Epithelial cell of alveolus of lung (primary cell): ENCODE measurements around the gene WDR54. TPM values are rescaled to one million over a fixed set of nuclear protein-coding genes. Genes with fewer than 3 reads are reported as not detected.

Experiments used
- total RNA-seq: library from RNA; depleted of rRNA; stranded (reverse); fragments of >200 nt; gene quantifications from 2 replicates; pipeline ENCODE4 v1.2.1, GENCODE V29; 2015

WDR54 gene, protein sequence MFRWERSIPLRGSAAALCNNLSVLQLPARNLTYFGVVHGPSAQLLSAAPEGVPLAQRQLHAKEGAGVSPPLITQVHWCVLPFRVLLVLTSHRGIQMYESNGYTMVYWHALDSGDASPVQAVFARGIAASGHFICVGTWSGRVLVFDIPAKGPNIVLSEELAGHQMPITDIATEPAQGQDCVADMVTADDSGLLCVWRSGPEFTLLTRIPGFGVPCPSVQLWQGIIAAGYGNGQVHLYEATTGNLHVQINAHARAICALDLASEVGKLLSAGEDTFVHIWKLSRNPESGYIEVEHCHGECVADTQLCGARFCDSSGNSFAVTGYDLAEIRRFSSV
- 64.2 and 88.8 TPM in 2 replicates for total RNA-seq

DNA sequence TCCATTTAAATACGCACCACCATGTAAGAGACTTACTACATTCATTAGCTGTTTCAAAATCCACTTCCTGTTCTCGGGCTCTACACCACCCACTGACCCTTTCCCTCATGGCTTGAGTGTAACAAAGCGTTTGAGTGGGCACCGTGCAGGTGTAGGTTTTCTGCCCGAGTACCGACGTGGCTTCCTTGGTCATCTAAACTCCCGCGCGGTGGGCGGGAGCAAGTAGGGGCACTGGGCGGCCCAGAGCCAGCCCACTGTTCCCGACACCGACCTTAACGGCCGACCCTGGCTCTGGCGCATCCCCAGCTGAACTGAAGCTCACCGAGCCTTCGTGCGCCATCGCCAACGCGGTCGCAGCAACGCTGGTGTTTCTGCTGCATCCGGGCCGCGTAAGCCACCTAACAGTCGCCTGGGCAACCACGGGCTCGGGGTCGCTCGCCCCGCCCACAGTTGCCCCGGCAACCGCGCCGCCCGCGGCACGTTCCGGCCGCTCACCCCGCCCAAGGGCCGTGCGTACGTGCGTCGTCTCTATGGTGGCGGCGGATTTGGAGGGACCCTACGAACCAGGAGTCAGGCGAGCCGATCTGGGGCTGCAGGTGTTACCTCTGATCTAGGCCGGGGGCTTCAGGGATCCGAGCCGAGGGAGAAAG, at the start of gene WDR54, which contains the start of gene C2orf81:
TSS of gene WDR54 (plus strand) at position 510 of the 650 bp plus-strand sequence. CDS start 424 bp downstream, outside the sequence.
TSS of gene C2orf81 (minus strand) at position 399 of the 650 bp plus-strand sequence. CDS start at position 340, 59 bp downstream.

DNA sequence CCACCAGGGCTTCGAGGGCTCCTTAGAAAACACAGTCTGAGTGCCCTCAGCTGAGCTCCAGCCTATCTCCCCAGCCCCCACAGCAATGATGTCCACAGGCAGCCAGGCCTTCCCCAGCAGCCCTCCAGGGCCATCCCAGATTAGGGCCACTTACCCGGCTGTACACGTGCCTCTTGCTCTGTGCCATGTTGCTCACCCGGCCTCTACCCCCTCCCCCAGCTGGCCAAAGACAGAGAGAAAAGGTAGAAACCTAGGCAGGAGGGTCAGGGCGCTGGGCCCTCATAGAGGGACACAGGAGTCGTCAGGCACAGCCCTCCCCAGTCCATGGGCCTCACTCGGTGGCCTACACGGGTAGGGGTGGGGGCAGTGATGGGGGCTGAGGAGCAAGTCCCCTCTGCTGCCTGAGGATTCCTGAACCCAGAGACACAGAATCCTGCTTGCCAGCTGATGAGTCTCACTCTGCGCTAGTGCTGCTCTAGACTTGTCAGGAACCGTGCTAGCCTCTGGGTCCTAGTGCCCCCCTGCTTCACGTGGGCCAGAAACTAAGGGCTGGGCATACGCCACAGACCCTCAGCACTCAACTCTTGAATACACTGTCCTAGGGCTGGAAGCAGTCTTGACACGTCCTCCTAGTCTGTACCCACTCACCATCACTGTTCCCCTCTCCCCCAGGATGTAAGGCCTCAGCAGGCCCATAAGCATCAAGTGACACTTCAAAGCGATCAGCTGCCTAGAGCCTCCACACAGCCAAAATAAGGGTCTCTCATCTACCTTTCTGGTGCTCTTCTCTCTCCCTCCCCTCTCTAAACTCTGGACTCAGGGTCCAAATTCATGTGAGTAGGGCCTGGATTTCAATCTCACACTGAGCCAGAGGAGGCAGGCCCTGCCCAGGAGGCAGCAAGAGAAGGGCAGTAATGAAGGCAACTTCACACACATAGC, 41.4 kb upstream of the WDR54 start, which contains the start of gene DCTN1:
TSS of gene DCTN1 (minus strand) at position 461 of the 939 bp plus-strand sequence. CDS start at position 187, 274 bp downstream.

DNA sequence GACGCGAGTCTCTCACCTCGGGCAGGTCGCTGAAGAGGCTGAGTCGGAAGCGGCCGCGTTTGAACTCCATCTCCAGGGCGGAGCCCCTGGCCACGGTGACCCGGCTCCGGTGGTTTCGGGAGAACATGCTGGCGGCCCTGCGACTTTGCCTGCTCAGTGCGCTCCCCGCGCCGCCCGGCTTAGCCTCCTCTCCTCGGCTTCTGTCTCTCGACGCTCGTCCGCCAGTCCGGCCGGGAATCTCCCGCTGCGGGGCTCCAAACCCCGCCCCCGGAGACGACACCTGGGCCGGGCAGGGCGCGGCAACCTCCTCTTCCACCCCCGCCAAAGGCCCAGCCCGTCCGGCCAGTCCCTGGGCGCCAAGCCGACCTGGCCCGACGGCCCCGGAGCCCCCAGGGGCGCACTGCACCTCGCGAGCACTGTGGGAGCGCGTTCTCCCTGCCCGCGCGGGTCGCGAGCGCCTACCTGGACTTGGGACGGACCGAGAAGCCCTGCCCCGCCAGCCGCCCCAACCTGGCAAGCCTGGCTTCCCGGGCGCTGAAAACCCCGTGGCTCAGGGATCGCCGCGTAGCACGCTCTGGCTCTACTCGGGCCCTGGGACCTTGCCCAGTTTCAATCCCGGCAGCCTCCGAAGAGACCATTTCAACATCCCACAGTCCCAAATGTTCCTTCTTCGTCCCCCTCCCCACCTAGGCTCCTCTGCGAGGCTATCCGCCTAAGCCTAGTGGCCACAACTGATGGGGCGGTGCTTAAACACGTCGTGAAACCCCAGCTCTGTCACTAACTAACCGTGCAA, 20.4 kb downstream of the WDR54 start, which contains the start of gene RTKN:
TSS of gene RTKN (minus strand) at position 248 of the 793 bp plus-strand sequence. CDS start at position 127, 121 bp downstream.

DNA sequence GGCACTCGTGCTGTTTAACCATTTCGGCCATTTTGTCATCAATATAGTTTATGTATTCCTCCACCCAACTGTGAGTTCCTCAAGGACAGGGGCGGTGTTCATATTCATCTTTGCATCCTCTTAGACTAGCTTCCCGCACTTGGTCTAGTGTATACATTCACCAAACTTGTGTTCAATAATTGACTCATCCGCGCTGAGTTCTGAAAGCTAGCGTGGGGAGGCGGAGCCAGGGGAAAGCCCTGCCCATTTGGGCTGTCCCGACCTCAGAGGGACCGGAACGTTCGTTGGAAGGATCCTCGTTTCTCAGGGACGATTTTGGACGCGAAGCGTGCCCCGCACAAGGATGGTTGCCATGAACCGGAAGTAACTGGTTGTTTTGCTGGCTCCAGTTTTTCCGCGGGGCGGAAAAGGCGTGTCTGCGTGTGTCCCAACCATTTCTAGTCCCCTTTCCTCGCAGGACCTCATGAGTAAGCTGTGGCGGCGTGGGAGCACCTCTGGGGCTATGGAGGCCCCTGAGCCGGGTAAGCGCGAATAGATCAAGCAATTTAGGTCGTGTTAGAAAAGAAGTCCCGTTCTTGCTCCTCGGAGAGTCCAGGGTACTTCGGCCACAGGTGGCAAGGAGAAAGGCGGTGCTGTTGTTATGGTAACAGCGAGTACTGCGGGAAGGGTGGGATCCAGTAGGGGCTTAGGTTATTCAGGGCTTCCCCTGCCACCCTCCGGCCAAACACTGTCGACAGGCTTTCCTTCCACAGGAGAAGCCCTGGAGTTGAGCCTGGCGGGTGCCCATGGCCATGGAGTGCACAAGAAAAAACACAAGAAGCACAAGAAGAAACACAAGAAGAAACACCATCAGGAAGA, 33.4 kb downstream of the WDR54 start, which contains the start of gene INO80B:
TSS of gene INO80B (plus strand) at position 434 of the 858 bp plus-strand sequence. CDS start at position 464, 30 bp downstream.

DNA sequence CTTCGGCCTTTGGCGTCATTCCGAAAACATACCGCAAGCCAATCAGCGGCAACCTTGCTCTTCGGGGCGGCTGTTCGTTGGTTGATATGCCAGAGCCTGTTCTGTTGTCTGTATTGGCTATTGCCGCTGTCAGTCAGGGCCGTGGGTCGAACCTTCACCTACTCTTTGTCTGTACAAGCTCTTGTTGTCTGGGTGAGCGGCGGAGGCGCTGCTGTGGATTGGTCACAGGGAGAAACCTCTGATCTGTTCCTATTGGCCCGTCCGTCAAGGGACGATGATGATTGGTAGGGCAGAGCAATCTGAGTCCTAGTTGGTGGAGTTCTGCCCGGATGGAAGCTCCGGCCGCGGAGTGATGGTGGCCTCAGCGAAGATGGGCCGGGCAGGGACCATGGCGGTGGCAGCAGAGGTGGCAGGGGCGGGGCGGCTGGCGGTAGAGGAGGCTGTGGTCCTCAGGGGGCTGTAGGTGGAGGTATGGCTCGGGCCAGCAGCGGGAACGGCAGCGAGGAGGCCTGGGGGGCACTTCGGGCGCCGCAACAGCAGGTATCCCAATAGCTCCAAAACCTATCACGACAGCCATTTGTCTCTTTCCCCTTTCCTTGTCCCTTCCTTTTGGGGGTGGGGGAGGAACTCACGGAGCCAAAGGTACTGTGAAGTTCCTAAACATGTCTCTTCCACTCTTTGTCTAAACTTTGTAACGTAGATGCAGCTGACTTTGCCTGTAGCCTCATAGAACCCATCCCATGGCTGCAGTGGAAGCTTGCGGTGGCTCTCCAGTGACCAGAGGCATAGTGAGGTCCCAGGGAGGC, 36.8 kb downstream of the WDR54 start, which contains the start of gene WBP1:
TSS of gene WBP1 (plus strand) at position 307 of the 806 bp plus-strand sequence. CDS start at position 472, 165 bp downstream.

DNA sequence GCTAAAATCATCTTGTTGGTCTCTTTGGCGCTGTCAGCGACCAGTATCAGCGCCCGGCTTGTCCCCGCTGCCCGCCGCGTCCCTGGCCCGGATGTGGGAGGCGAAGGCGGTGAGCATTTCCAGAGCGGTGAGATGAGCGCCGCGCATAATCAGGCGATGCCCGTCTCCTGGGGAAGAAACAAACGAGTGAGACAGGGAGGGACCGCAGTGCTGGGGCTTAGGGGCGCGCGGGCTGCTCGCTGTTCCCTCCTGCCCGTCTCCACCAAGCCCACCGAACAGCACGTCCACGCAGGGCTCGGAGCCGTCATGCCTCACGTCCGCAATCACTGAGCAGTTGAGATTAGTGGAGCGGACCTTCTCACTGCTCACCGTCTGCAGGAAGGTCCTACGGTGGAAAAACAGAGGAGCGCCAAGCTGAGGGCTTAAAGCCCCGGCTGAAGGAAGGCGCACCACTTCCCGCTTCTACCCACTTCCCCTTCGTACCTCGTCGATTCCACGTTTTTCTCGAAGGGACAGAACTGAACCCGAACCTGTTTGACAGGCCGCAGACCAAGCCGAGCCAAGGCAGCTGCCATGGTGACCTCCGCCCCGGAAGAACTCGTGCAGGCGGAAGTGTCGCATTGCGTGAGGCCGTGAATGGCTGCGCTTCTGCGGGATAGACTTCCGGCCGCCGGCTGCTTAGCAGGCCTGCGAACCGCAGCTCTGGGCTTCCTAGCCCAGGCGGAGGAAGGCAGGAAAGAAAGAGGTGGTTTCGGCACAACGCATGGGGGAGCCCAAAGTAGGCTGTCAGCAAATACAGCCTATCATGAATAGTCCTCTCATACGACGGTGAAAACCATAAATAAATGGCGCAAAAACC, 50.8 kb downstream of the WDR54 start, which contains the start of gene MRPL53:
TSS of gene MRPL53 (minus strand) at position 595 of the 859 bp plus-strand sequence. CDS start at position 575, 20 bp downstream.

Other genes with a start within 250 kb of the WDR54 start
- 84.2 and 90.9 TPM in 2 replicates for gene MOB1A, start 242.9 kb upstream of the WDR54 start, total RNA-seq
- gene MTHFD2, start 223.1 kb upstream of the WDR54 start, total RNA-seq, result 45.3 and 186 TPM in 2 replicates
- gene SLC4A5, start 78.3 kb upstream of the WDR54 start, total RNA-seq, result under 0.01 and 0.48 TPM in 2 replicates
- 78.5 and 104 TPM in 2 replicates for gene DCTN1, start 41.4 kb upstream of the WDR54 start, total RNA-seq
- 0.72 and 2.1 TPM in 2 replicates for gene C2orf81, start 111 bp upstream of the WDR54 start, total RNA-seq
- 15.1 and 15.7 TPM in 2 replicates for gene RTKN, start 20.2 kb downstream of the WDR54 start, total RNA-seq
- 15.9 and 23.9 TPM in 2 replicates for gene INO80B, start 33.4 kb downstream of the WDR54 start, total RNA-seq
- 87.9 and 88.0 TPM in 2 replicates for gene WBP1, start 36.7 kb downstream of the WDR54 start, total RNA-seq
- gene MOGS, start 43.7 kb downstream of the WDR54 start, total RNA-seq, result 101 and 103 TPM in 2 replicates
- 44.1 and 49.9 TPM in 2 replicates for gene MRPL53, start 51.0 kb downstream of the WDR54 start, total RNA-seq
- gene CCDC142, start 61.3 kb downstream of the WDR54 start, total RNA-seq, result 8.4 and 9.8 TPM in 2 replicates
- gene TTC31, start 61.4 kb downstream of the WDR54 start, total RNA-seq, result 13.1 and 31.8 TPM in 2 replicates
- gene LBX2, start 77.9 kb downstream of the WDR54 start, total RNA-seq, result 0.64 and 3.1 TPM in 2 replicates
- 8.5 and 15.8 TPM in 2 replicates for gene PCGF1, start 86.0 kb downstream of the WDR54 start, total RNA-seq
- gene TLX2, start 92.7 kb downstream of the WDR54 start, total RNA-seq, result not detected in 2 replicates
- gene DQX1, start 104.5 kb downstream of the WDR54 start, total RNA-seq, result 0.39 TPM in 1 of 2 replicates, not detected in the other
- 73.7 and 74.2 TPM in 2 replicates for gene AUP1, start 108.0 kb downstream of the WDR54 start, total RNA-seq
- 25.6 and 28.8 TPM in 2 replicates for gene HTRA2, start 108.2 kb downstream of the WDR54 start, total RNA-seq
- 18.6 and 25.8 TPM in 2 replicates for gene LOXL3, start 132.2 kb downstream of the WDR54 start, total RNA-seq
- 11.8 and 16.9 TPM in 2 replicates for gene DOK1, start 133.0 kb downstream of the WDR54 start, total RNA-seq
- not detected in 2 replicates for gene M1AP, start 226.6 kb downstream of the WDR54 start, total RNA-seq
- gene SEMA4F, start 232.5 kb downstream of the WDR54 start, total RNA-seq, result 1.4 and 4.5 TPM in 2 replicates